Left forelimb (tissue), 1 donor: ENCODE data around the gene BMS1.
"Not testable (repeated sequence)": the region's sequence is repeated elsewhere in the genome, so short reads cannot be mapped to it uniquely, and the experiment has no call there.

Experiments
- DNase-seq: peaks from one replicate; pipeline ENCODE4 v3.0.0-alpha.2; 2018; ENCODE audit warnings: low spot score

The BMS1 gene

DNA sequence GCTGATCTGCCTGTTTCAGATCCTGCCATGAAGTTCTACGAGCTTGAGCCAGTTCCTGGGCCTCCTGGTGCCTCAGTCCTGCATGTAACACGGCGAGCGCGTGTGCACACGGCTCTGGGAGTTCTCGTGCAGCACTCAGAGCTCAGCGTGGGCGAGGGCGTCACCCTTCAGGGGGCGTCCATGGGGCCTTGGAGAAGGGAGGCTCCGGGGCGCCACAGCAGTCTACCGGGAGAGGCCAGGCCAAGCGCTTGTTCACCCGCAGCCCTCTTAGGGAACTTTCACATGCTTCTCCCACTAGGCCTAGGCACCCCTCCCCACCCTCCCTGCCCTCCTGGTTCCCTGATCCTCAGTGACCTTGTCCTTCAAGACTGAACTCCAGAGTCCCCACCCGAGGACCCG, 83.1 kb downstream of the BMS1 start:
- DNase-seq: no peak

DNA sequence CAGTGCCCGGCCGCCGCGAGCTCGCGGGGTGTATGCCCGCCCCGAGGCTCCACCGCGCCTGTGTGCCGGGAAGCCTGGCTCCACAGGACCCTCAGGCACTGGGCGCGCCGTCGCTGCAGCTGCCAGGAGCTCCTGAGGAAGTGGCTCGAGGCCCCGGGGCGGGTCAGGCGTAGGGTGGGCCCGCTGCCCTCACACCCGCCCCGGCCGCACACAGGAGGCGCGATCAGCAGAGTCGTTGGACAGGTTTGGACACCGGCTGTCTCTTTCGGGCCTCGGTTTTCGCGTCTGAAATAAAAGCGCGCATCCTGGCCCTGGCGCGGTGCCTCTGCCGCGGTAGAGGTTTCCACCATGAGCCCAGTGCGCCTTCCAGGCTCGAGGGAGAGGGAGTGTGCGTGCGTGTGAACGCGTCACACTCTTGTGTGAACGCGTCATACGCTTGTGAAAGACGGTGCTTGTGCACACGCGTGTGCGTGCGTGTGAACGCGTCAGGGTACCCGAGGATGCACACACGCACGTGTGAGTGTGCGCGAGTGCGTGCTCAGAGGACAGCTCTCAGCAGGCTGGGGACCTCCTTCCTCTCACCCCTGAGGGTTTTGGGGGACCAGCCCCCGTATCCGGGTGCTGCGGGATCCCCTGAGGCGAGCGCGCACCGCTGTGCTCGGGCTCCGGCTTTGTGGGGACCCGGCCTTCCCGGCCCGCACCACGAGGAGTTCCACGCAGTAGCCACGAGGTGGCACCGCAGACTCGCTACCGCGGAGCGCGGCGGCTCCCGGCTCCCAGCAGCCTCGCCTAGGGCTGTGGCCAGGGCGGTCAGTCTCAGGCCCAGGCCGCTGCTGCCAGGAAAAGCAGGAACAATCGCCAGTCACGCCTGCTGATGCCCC, 83.8 kb downstream of the BMS1 start:
- peak; percentile 78 for DNase-seq

DNA sequence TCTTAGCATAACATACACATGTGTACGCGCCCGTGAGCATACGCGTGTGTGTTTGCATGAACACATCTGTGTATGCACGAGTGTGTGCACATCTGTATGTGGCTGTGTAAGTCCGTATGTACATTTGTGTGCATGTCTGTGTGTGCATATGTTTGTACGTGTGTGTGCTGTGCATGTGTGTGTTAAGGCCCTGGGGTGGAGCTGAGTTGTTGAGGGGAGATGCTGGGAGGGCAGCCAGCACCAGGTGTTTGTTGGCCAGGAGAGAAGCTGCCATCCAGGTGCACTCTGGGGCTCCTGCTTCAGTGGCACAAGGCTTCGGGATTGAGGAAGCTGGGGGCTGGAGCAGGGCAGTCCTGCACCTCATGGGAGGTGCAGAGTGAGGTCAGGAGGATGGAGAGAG, 85.0 kb downstream of the BMS1 start:
- no peak for DNase-seq

DNA sequence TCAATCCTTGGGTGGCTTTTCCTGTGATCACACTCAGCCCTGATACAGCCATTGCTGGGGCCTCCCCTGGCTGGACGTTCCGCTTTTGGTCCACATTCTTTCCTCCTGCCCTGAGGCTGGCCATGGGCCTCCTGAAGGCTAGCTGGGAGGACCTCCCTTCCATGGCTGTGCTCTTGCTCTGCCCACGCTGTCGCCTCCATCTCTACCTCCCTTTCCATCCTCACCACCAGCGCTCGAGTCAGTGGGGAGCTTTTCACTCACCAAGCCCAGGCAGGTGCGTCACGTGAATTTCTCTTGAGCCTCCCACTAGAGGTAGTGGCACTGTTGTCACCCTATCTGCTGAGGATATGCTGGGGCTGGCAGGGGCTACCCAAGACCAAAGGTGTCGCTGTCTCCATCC, 85.9 kb downstream of the BMS1 start:
- no peak for DNase-seq

DNA sequence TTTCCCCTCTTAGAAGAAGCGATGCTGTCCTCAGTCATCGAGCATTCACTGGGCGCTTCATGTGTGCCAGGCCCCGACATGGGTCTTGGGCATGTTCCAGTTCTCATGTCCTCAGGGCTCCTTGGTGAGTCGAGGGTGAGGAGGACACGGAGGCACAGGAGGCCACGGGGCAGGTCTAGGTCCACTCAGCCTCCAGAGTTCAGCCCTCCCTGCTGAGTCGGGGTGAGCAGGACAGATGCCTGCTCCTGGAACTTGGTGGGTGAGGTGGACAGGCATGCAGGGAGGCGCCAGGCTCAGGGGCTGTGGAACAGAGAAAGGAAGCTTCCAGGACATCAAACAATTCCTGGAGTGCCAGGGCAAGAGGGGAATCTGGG, 87.4 kb downstream of the BMS1 start:
- no peak for DNase-seq

DNA sequence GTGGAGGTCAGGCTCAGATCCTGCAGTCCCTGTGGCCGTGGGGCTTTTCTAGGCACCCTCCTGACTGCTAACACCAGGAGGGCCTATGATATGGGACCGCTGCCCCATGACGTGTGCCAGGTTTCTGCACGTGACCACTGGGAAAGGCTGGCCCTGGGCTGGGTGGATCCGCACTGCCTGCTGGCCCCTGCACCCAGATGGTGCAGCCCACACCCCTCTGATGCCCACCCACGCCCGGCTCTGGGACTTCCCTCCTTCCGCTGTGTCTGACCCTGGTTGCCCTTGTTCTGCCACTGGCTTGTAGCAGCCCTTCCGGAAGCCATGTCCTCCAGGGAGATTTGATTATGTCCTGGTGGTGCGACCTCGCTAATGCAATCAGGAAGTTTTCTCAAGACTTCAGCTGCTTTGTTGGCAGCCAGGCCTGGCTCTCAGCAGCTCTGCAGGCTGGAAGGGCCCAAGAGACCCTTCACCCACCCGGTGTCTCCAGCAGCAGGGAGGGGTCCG, 88.6 kb downstream of the BMS1 start:
- not testable (repeated sequence) for DNase-seq

DNA sequence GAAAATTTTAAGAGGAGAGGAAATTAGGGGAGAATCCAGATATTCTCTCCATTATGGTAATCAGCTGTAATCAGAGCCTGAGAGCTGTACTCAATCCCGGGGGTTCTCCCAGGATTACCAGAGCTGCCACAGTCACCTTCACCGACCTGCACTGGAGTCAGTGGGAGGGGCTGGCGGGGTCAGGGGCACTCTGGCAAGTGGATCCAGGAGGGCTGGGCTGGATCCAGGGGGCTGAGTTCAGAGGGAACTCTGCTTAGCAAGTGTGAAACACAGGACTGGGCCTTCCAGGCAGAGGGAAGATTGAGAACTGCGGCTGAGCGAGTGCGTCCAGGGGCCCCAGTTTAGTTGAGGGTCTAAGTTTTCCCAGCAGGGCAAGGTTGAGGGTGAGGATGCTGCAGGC, 89.2 kb downstream of the BMS1 start:
- DNase-seq: no peak

DNA sequence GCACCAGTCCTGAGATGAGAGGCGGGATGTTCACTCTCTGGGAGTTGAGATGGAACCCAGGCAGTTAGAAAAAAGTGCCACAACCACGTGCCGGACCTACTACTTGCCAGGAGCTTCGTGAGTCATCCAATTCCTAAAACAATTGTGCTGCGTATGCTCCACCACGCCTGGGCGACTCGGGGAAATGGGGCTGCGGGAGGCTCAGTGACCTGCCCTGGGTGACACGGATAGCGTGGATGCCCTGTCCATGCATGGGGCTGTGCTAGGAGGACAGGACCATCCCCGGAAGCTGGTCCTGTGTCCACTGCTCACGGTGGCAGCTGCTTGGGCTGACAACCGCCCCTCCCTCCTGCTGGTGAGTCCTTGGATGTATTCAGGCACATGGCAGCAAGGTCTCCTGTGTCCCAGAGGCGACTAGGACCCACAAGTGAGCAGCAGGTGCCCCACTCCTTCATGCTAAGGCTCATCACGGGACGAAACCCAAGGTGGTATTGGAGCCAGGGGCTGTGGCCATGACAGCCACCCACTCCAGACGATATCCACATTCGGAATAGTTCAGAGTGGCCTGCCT, 90.4 kb downstream of the BMS1 start:
- no peak for DNase-seq

DNA sequence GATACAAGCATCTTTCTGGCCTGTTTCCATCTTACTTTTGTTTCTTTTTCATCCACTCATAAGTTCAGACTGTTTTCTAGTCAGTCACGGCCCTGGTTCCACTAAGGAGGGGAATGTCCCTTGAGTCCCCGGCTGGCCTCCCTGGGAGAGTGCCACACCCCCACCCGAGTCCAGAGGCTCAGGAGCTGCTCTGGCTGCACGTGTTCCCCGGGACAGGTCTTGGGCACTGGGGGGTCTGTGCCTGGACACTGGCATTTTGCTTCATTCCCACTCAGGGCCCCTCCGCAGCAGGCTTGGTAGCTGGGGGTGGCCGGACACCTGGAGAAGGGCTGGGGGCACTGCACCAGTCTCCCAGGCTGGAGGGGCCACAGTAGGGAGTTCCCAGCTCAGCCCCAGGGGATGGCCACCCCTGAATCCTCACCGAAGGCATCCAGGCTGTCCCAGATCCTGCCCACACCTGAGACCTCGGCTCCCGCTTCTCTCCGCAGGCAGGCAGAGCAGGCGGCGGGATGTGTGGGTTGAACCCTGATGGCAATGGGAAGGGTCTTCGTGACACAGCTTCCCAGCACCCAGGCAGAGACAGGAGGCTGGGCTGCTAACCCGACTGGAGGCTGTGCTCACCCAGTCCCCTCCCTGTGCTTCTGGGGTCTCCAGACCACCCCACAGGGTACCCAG, 92.3 kb downstream of the BMS1 start:
- DNase-seq: no peak

DNA sequence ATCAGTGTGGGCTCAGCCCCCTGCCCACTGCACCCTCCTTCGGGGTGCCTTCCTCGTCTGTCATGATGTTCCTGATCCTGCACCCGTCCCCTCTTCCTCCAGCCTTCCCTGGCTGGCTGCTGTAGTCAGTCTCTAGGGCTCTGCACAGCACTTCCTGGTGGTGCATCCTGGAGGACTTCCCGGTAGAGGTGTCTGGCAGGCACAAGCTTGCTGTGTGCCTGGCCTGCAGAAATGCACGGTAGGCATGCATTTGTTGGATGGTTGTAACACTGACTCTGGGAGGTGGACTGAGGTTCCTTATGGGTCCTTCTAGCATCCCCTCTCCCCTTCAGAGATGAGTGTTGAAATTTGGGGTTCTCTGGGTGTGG, 92.8 kb downstream of the BMS1 start:
- no peak for DNase-seq

DNA sequence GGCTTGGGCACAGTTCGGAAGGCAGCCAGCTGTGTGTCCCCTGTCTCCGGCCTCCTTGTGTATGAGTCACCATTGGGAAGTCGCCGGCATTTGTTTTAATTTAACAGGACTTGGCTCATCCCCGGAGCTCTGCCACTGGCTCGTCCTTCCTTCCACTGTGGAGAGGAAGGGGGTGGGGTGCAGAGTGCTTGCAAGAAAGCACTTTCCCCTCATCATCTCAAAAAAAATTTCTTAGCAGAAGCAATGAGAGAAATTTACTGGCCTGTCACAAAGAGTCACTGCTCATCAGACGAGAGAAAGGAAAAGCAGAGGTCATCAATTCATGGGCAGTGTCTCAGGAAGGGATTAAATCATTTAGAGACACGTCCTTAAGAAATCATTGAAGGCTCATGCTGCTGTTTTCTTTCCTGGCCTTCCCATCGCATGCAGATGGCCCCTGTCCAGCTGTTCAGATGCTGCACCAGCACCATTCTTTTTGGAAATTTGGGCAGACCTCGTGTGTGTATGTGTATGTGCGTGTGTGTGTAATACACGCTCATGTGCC, 93.3 kb downstream of the BMS1 start:
- DNase-seq: no peak

DNA sequence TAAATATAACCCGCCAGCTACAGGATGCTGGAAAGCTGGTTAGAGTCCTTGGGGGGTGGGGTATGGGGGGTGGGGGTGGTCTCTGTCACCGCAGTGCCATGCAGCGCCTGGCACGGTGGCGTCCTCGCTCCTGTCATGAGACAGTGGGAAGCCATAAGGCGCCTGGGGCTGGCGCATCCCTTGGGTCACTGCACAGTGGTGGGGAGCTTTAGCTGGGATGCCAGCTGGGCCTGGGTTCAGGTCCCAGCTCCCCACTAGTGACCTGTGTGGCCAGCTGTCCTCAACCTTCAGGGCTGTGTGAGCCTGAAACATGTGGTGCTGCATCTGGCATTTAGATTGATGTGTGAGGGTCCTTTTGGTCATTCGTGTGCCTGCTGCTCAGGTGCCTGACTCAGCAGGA, 93.9 kb downstream of the BMS1 start:
- DNase-seq: no peak

DNA sequence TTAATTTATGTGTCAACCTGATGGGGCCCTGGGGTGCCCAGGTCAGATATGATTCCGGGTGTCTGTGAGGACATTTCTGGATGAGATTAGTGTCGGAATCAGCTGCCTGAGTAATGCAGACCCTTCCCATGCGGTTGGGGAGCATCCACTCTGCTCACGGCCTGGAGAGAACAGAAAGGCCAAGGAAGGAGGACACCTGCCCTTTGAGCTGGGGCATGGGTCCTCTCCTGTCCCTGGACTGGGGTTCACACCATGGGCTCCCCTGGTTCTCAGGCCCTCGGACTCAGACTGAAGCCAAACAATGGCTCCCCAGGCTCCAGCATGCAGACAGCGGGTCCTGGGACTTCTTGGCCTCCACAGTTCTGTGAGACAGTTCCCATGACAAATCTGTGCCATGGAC, 94.3 kb downstream of the BMS1 start:
- no peak for DNase-seq

DNA sequence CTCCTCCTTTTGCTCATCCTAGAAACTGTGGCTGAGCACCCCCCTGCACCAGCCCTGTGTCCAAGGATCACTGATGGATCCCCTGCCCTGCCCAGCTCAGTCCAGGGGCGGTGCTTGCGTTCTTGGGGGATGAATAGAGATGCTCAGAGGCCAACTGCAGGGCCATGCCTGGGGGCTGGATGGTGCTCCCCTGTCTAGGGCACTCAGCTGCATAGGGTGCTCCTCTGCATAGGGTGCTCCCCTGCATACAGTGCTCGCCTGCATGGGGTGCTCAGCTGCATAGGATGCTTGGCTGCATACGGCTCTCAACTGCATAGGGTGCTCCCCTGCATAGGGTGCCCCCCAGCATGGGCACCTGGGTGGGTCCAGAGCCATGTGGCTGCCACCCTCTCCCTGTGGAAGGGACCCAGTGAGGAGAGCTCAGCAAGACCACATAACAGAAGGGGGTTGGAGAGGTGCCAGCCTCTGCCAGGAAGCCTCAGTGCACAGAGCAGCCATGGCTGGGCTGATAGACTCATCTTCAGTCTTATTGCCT, 95.0 kb downstream of the BMS1 start:
- no peak for DNase-seq

DNA sequence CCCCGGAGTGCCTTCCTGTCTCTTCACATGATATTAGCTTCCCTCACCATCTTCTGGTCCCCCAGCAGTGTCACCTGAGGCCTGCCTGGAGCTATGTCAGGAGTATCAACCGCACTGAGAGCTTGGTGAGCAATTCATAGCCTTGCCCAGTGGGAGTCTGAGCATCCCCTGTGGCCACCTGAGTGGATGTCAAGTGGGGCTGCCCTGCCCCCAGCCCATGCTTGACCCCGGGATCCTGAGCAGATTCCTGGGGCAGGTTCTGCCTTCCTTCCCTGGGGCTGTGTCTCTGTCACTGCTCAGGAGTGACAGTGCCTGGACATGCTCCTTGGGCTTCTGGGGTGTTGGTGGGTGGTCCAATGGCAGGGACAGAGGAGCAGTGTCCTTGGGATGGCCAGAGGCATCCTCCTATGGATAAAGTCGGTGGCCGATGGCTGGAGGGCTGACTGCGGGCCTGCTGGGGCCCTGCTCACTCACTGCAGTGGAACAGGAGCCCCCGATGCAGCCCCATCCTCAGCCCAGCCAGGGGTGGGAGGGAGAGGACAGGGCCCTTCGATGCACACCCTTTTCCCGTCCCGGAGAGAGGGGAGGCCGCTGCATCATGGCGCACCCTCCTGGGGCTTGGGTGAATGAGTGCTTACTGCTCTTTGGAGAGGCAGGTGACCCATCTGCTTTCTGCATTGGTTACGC, 95.7 kb downstream of the BMS1 start:
- no peak for DNase-seq

DNA sequence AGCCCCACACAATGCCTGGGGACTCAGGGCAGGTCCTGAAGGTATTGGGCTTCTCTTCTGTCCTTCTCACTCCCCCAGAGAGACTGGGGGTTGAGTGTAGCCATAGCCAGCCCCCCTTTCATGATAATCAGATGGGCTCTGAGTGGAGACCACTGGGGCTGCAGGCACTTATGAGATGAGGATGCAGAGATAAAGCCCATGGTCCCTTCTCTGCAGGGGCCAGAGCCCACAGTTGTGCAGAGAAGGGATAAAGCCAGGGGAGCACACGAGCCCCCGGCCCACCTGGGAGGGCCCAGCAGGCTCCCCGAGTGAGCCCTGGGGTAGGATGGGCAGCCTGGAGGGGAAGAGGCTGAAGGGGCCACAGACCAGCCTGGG, 96.2 kb downstream of the BMS1 start:
- no peak for DNase-seq

DNA sequence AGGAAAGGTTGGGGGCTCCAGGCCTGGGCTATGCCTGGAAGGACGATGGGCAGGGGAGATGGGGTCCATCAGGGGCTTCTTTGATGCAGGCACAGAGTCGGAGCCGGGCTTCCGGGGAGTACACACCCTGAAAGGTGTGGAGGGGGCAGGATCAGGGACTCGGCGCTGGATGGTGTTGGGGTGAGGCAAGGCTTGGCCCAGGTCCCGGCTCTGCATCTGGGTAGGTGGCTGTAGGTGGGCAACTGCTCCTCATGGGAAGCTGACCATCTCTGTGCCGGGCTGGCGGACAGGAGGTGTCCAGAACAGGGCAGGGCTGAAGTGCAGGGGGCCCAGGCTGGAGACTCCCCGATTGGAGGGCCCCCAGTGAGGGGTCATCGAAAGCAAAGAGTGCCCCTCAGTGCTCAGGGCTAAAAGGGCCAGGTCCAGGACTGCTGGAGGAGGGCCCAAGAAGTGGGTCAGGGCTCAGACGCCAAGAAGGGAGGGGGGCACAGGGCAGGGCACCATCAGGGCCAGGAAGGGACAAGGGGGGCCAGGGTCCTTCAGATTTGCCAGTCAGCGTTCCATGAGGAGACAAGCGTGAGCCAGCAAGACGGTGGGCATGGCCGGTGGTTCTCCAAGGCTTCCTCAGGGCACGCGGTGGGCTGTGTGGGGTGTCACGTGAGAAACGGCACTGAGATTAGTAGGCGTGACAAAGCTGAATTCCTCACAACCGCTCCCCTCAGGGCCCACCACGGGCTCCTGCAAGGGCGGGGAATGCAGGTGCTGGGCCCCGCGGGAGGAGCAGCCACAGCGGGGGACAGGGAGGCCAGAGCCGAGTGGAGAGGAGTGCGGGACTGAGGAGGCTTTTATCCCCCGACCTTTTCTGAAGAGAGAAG, 97.0 kb downstream of the BMS1 start:
- no peak for DNase-seq

DNA sequence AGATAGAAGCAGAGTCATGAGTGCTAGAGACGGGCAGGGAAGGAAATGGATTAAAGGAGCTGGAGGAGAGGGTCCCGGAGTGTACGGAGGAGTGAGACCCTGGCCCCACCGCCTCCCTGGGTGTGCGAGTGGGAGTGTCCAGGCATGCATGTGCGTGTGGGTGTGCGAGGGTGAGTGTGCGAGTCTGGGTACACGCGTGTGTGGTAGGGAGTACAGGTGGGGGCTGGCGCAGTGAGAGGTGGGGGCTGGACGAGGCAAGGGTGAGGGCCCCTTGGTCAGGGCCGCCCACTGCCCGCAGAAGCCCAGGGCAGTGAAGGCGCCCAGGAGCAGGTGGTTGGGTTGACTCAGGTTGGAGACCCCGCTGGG, 97.6 kb downstream of the BMS1 start:
- no peak for DNase-seq

DNA sequence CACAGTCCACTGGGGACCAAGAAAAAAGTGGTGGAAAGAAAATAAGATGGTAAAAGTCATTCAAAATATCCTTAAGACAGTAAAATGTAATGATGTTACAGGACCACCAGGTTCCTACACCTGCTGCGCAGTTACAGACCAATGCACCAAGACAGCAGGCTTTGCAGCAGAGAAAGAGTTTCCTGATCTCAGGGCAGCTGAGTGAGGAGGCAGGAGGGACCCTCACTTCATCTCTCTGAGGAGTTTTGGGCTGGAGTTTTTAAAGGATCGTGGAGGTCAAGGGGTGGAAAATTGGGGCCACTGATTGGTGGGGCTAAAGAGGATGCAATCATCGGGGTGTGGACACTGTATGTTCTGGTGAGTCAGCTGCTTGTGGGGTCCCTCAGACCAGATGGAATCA, 100.0 kb downstream of the BMS1 start:
- DNase-seq: no peak
